ENCODE data around the gene ST14.

ST14 gene

GRCh38 chr11:130159657-130160497 lies at the start of gene ST14:
TSS of gene ST14 (plus strand) at chr11:130159782. CDS start at chr11:130159980, 198 bp downstream.
- peak; percentile 74 for DNase-seq

- DNase-seq, result no peak
Observed at GRCh38 chr11:130110339-130111108, 49.1 kb upstream of the ST14 start.

GRCh38 chr11:130112071-130112830 lies 47.3 kb upstream of the ST14 start:
- DNase-seq, result no peak

- DNase-seq, result no peak
Observed at GRCh38 chr11:130114281-130114680, 45.3 kb upstream of the ST14 start.

GRCh38 chr11:130114726-130115125 lies 44.9 kb upstream of the ST14 start:
- DNase-seq, result no peak

- no peak for DNase-seq
Observed at GRCh38 chr11:130115218-130115617, 44.4 kb upstream of the ST14 start.

- no peak for DNase-seq
Observed at GRCh38 chr11:130118165-130118564, 41.4 kb upstream of the ST14 start.

GRCh38 chr11:130118636-130119387 lies 40.8 kb upstream of the ST14 start:
- peak; percentile 70 for DNase-seq

- no peak for DNase-seq
Observed at GRCh38 chr11:130120045-130120444, 39.5 kb upstream of the ST14 start.

GRCh38 chr11:130121445-130121978 lies 38.1 kb upstream of the ST14 start:
- DNase-seq, result peak; percentile 40

- DNase-seq, result no peak
Observed at GRCh38 chr11:130122141-130122575, 37.4 kb upstream of the ST14 start.

- DNase-seq, result peak; percentile 61
Observed at GRCh38 chr11:130123414-130124040, 36.1 kb upstream of the ST14 start.

- DNase-seq, result peak; percentile 100
Observed at GRCh38 chr11:130124096-130124495, 35.5 kb upstream of the ST14 start.

- no peak for DNase-seq
Observed at GRCh38 chr11:130125638-130126037, 33.9 kb upstream of the ST14 start.

- DNase-seq, result peak; percentile 82
Observed at GRCh38 chr11:130126516-130126915, 33.1 kb upstream of the ST14 start.

GRCh38 chr11:130127509-130127908 lies 32.1 kb upstream of the ST14 start:
- DNase-seq, result no peak

- DNase-seq, result peak; percentile 30
Observed at GRCh38 chr11:130128626-130129025, 31.0 kb upstream of the ST14 start.

- DNase-seq, result no peak
Observed at GRCh38 chr11:130129922-130130321, 29.7 kb upstream of the ST14 start.

- DNase-seq, result peak; percentile 54
Observed at GRCh38 chr11:130131961-130132850, 27.4 kb upstream of the ST14 start.

GRCh38 chr11:130133716-130134115 lies 25.9 kb upstream of the ST14 start:
- DNase-seq, result no peak

- DNase-seq, result no peak
Observed at GRCh38 chr11:130136107-130136506, 23.5 kb upstream of the ST14 start.
